ENCODE measurements around the gene CFAP69.

DNA sequence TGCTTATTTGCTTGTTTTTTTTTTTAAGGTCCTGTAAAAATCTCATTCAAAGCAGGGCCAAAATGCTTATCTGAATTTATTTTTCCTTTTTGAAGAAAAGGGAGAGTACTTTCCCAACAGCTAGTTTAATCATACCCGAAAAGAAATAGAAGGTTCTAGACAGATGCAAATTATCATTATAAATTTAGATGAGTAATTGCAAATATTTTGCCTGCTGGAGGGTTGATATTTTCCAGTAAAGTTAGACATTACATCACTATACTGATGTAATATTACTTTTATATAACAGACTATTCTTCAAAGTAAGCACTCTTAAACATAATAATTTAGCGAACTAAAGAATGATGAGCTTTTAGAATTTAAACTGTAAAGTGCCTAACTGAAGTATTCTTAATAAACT, 14.1 kb upstream of the CFAP69 start:
- TF ChIP-seq POLR2AphosphoS5 (IDR thresholded peaks at IDR 0.05; ENCODE audit: low read depth, low read length) (no peak), POLR2A (IDR thresholded peaks at IDR 0.05; ENCODE audit: low read depth, low read length) (no peak), SPI1 (IDR thresholded peaks at IDR 0.05; ENCODE audit: low read depth, low read length) (no peak), TAF1 (IDR thresholded peaks at IDR 0.05; ENCODE audit: low read depth, low read length) (no peak)

Measured in GM12891 (cell line).